Subcutaneous adipose tissue (tissue), 4 donors: ENCODE results near the gene ZSCAN29. TPM values are rescaled to one million over a fixed set of nuclear protein-coding genes. Genes with fewer than 3 reads are reported as not detected.

Experiments used
- CTCF ChIP-seq: fragments of 450-650 bp; IDR thresholded peaks from one replicate; pipeline ENCODE4 v1.5.1; 2016; ENCODE audit warnings: low read depth, mild to moderate bottlenecking, control low read depth, antibody characterized with exemption, moderate library complexity
- total RNA-seq, 4 donors: library from RNA; depleted of rRNA; stranded (reverse); fragments of >200 nt; gene quantifications; one replicate each; pipeline ENCODE4 v1.1.0, GENCODE V29; 2016

Gene ZSCAN29
- total RNA-seq, 4 donors from 2014 or later, result 13.6 to 20.7 (median 19.7) TPM

DNA sequence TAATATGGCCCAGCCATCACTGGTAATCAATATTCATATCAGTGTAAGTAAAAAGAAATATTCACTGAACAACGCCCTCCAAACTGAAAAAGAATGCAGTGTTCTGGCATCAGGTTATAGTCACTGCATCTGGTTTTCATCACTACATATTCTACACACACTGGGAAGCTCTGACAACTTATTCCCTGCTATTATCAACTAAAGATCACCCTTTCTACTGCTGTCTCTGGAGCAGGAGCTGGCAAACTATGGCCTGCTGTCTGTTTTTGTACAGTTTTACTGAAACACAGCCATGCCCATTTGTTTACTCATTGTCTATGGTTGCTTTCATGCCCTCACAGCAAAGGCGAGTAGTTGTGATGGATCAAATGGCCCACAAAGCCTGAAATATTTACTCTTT lies 35.3 kb upstream of the ZSCAN29 start:
- TF ChIP-seq CTCF, result no peak

- no peak for TF ChIP-seq CTCF
Observed at GRCh38 chr15:43404130-43404529, 33.3 kb upstream of the ZSCAN29 start.

DNA sequence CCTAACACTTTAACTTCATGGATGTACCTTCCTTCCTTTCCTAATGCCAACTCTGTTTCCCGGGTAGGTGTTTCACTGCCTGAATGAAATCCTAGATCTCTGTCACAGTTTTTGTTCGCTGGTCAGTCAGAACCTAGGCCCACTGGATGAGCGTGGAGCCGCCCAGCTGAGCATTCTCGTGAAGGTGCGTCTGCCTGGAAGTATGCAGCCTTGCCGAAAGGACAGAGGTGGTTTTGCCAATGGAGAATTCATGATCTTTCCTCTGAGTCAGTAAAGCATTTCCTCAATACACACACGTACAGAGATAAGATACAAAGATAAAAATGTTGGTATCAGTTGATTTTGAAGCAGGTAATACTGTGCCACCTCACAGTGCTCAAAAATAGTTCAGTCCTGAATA lies 32.8 kb upstream of the ZSCAN29 start:
- TF ChIP-seq CTCF, result no peak

DNA sequence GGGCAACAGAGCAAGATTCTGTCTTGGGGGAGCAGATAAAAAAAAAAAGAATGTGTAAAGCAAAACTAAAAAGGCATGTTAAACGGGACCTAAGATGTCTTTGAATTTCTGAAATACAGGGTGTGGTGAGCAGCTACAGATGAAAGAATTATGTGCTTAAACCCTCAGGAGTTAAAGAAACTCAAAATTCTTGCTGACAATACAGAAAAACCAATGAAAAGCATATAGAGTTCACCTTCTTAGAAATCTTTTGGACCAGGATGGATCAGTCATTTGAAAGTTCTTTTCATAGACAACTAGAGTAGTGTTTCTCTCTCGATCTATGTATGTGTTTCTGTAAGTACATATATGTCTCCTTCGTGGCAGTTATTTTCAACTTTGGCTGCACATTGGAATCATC lies 31.4 kb upstream of the ZSCAN29 start:
- no peak for TF ChIP-seq CTCF

- no peak for TF ChIP-seq CTCF
Observed at GRCh38 chr15:43390723-43391122, 19.9 kb upstream of the ZSCAN29 start.

- TF ChIP-seq CTCF, result no peak
Observed at GRCh38 chr15:43383070-43383469, 12.2 kb upstream of the ZSCAN29 start.

GRCh38 chr15:43382310-43382709 lies 11.5 kb upstream of the ZSCAN29 start:
- TF ChIP-seq CTCF, result no peak
